CD8-positive, alpha-beta memory T cell (primary cell): Measurements from ENCODE around the gene RTN3. TPM values are rescaled to one million over a fixed set of nuclear protein-coding genes. Genes with fewer than 3 reads are reported as not detected.

Experiments used
- CTCF ChIA-PET: fragments of 350-600 bp; sonication (Branson Sonifier 250); formaldehyde crosslinking; loops from one replicate; lab custom pipeline; 2021; ENCODE audit warnings: antibody characterized with exemption; lab: Charles Lee
- POLR2A ChIA-PET: fragments of 350-600 bp; sonication (Branson Sonifier 250); formaldehyde crosslinking; loops from one replicate; lab custom pipeline; 2021; ENCODE audit warnings: antibody characterized with exemption; lab: Charles Lee
- DNase-seq, 5 donors: peaks; one replicate each; pipeline versions ENCODE4 v3.0.0 to v3.0.0-alpha.2; 2020 to 2022; ENCODE audit warnings: mixed read lengths in 1 of 5
- H3K27ac ChIP-seq: one replicate; pipeline ENCODE4 v1.7.0; 2013; ENCODE audit warnings: low read depth, mild to moderate bottlenecking, low read length, moderate library complexity
- H3K27me3 ChIP-seq: 2 replicates; pipeline ENCODE4 v1.7.0; 2013; ENCODE audit warnings: low read length, mild to moderate bottlenecking; ENCODE audit not compliant: insufficient read depth, poor library complexity, severe bottlenecking
- H3K36me3 ChIP-seq: 2 replicates; pipeline ENCODE4 v1.7.0; 2013; ENCODE audit warnings: mild to moderate bottlenecking, low read length, moderate library complexity; ENCODE audit not compliant: insufficient read depth
- H3K4me1 ChIP-seq: 2 replicates; pipeline ENCODE4 v1.7.0; 2013; ENCODE audit warnings: mild to moderate bottlenecking, low read length, moderate library complexity; ENCODE audit not compliant: insufficient read depth
- H3K4me3 ChIP-seq: 2 replicates; pipeline ENCODE4 v1.7.0; 2013; ENCODE audit warnings: mild to moderate bottlenecking, low read length
- H3K9me3 ChIP-seq: 2 replicates; pipeline ENCODE4 v1.7.0; 2013; ENCODE audit warnings: mild to moderate bottlenecking, low read length
- H3K27ac Mint-ChIP-seq, 8 donors: one replicate each; pipeline ENCODE4 v1.8.0; 2020 to 2021; ENCODE audit warnings: mixed read lengths in 8 of 8, mild to moderate bottlenecking in 6 of 8, inconsistent platforms in 3 of 8, moderate library complexity in 3 of 8
- H3K27me3 Mint-ChIP-seq, 2 donors: one replicate each; pipeline ENCODE4 v1.8.0; 2020 to 2021; ENCODE audit warnings: mixed read lengths in 2 of 2, mild to moderate bottlenecking in 1 of 2, moderate library complexity in 1 of 2
- H3K36me3 Mint-ChIP-seq, 3 donors: one replicate each; pipeline ENCODE4 v1.8.0; 2020 to 2021; ENCODE audit warnings: mixed read lengths in 3 of 3, inconsistent platforms in 1 of 3, mild to moderate bottlenecking in 1 of 3
- H3K4me1 Mint-ChIP-seq, 3 donors: one replicate each; pipeline ENCODE4 v1.8.0; 2020 to 2021; ENCODE audit warnings: mixed read lengths in 3 of 3, inconsistent platforms in 1 of 3, mild to moderate bottlenecking in 1 of 3
- H3K4me3 Mint-ChIP-seq, 7 donors: one replicate each; pipeline ENCODE4 v1.8.0; 2020 to 2021; ENCODE audit warnings: mixed read lengths in 7 of 7, mild to moderate bottlenecking in 6 of 7, moderate library complexity in 4 of 7, inconsistent platforms in 2 of 7
- H3K9me3 Mint-ChIP-seq, 5 donors: one replicate each; pipeline ENCODE4 v1.8.0; 2020 to 2022; ENCODE audit warnings: mixed read lengths in 5 of 5, mild to moderate bottlenecking in 3 of 5, moderate library complexity in 2 of 5, inconsistent platforms in 1 of 5
- polyA plus RNA-seq: library from polyadenylated mRNA; unstranded; fragments of 300-500 nt; fragmentation: Illumina TruSeq; gene quantifications from one replicate; pipeline ENCODE4 v1.2.3, GENCODE V29; 2021
- total RNA-seq, 2 experiments: library from RNA; stranded (reverse); gene quantifications; one replicate each; pipeline ENCODE4 v1.2.3, GENCODE V29; 2021

Gene RTN3
- total and polyA plus RNA-seq, 3 experiments from 2014 or later = 46.5 to 48.5 (median 48.4) TPM

DNA sequence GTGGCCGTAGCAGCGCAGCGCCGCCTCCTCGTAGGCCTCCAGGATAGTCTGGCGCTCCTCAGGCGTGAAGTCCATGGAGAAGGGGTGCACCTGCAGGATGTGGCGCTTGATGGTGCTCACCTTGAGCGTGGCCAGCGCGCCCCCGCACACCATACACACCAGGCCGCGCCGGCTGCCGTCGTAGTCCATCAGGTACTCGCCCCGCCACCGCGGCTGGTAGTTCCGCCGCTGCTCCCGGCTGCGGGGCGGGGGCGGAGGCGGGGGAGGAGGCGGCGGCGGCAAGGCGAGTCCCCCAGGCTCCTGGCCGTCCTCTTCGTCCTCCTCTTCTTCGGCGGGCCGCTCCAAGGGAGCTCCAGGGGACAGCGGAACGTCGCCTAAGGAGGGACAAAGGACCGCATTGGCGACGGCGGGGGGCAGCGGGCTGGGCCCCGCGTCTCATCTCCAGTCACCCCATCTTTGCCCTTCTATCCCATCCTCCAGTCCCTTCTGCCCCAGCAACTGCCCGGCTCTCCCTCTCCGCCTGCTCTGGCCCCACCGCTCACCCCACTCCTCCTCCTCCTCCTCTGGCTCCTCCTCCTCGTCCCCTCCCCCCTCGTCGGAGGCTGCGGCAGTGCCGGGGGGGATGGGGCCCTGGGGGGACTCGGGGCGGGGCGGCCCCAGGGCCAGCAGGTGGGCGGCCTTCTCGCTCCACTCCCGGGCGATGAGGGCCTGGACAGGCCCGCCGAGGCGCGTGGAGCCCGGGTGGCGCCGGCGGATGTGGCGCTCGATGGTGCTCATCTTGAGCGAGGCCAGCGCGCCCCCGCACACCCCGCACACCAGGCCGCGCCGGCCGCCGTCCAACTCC is 82.4 kb downstream of the RTN3 start:
- Histone ChIP-seq H3K4me1 (no peaks in the 10 kb centered on the region), H3K27me3 (no peaks in the 10 kb centered on the region), H3K9me3 (no peaks in the 10 kb centered on the region), H3K4me3 (no peak overlapping the region), H3K36me3 (no peaks in the 10 kb centered on the region), H3K27ac (no peak overlapping the region)
- Mint-ChIP-seq H3K36me3 (peaks cover 0 to 17% (median 0%) of the 10 kb centered on the region in 3 donors), H3K9me3 (no peaks in the 10 kb centered on the region), H3K4me1 (peaks cover 7 to 11% (median 8%) of the 10 kb centered on the region in 3 donors), H3K27ac (no peak overlapping the region), H3K4me3 (no peak overlapping the region), H3K27me3 (no peaks in the 10 kb centered on the region)
- ChIA-PET CTCF (no interaction called here), POLR2A (no interaction called here)
- no peak for DNase-seq

DNA sequence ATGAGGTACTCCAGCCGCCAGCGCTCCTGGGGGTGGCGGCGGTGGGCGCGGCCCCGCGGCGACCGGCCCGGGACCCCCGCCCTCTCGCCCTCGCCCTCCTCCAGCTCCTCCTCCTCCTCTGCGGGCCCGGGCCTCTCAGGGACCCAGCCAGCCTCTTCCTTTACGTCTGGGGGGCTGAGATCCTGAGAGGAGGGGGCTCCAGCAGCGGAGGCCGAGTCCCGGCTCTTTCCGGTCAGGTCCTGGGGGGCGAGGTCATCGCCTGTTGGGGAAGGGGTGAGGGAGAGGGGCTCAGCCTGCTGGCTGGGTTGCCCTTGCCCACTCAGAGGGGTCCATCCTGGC is 83.0 kb downstream of the RTN3 start:
- DNase-seq = no peak
- ChIA-PET POLR2A (no interaction called here), CTCF (no interaction called here)
- Mint-ChIP-seq H3K36me3 (peaks cover 0 to 14% (median 0%) of the 10 kb centered on the region in 3 donors), H3K27ac (no peak overlapping the region), H3K27me3 (no peaks in the 10 kb centered on the region), H3K4me3 (no peak overlapping the region), H3K9me3 (no peaks in the 10 kb centered on the region), H3K4me1 (peaks cover 7 to 11% (median 8%) of the 10 kb centered on the region in 3 donors)
- no peaks in the 10 kb centered on the region for H3K27me3 ChIP-seq
- H3K27ac ChIP-seq = no peak overlapping the region
- H3K36me3 ChIP-seq = no peaks in the 10 kb centered on the region
- no peaks in the 10 kb centered on the region for H3K9me3 ChIP-seq
- H3K4me1 ChIP-seq = peaks cover under 1% of the 10 kb centered on the region
- no peak overlapping the region for H3K4me3 ChIP-seq

DNA sequence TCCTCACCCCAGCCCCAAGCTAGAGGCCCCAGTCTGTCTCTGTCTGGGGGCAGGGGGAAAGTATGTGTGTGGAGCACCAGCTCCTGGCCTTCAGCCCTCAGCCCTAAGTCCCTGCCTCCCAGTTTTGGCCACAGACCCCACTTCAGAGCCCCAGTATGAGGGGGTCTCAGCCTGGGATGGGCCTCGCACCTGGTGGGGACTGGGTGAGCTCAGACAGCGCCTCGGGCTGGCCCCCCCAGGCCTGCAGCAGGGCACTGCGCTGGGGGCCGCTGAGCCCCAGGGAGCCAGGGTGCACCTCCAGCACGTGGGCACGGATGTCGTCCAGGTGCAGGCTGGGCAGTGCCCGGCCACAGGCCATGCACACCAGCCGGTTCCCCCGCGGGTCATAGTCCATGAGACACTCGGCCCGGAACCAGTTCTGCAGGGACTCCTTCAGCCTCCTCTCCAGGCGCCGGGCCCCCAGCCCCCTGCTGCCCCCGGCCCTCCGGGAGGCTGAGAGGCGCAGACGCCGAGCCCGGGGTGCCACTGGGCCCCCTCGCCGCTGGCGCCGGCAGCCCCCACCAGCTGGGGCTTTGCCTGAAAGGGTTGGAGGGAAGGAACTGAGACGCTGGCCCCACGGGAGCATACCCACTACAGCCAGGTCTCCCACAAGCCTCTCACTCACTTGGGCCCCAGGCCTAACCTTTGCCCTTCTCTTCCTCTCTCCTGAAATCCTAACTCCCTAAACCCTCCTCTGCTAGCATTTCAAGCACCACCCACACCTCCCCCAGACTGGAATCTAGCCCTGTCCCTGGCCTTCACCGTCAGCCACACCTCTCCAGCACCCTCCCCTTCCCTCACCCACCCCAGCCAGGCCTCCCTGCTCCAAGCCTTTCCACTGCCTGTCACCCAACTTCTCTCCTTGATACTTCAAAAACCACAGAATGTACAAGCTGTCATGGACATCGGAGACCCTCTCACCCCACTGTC is 83.7 kb downstream of the RTN3 start:
- H3K27ac Mint-ChIP-seq = no peak overlapping the region
- no peak for DNase-seq
- Histone ChIP-seq H3K27ac (no peak overlapping the region), H3K27me3 (no peaks in the 10 kb centered on the region), H3K9me3 (no peaks in the 10 kb centered on the region), H3K4me1 (peaks cover 7% of the 10 kb centered on the region), H3K4me3 (no peak overlapping the region), H3K36me3 (no peaks in the 10 kb centered on the region)
- ChIA-PET POLR2A (no interaction called here), CTCF (interaction anchor here (1.2 kb wide), 2 partner anchors 72 to 388 kb away, joined by 3 to 4 read pairs; no protein-coding TSS in a partner anchor)
- H3K4me3 Mint-ChIP-seq = no peak overlapping the region
- peaks cover 0 to 9% (median 0%) of the 10 kb centered on the region in 3 donors for H3K36me3 Mint-ChIP-seq
- peaks cover 7 to 14% (median 8%) of the 10 kb centered on the region in 3 donors for H3K4me1 Mint-ChIP-seq
- no peaks in the 10 kb centered on the region for H3K27me3 Mint-ChIP-seq
- H3K9me3 Mint-ChIP-seq = no peaks in the 10 kb centered on the region

DNA sequence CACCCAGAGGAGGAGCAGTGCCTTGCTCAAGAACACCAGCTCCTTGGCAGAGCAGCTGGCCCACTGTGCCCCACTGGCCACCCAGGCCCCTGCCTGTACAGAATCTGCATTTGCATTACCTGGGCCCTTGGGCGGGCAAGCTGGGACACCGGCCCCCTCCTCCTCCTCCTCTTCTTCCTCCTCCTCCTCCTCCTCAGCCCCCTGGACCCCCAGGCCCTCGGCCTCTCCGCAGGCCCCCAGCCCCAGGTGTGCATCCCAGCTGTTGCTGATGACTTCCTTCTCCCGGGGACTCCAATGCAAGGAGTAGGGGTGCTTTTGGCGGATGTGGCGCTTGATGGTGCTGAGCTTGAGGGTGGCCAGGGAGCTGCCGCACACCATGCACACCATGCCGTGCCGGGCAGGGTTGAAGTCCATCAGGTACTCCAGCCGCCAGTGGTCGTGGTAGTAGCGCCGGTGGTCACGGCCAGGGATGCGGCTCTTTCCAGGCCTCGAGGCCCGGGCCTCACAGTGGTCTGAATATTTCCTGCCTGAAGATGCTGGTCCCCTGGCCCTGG is 84.5 kb downstream of the RTN3 start:
- Histone ChIP-seq H3K27me3 (no peaks in the 10 kb centered on the region), H3K36me3 (no peaks in the 10 kb centered on the region), H3K4me1 (peaks cover 8% of the 10 kb centered on the region), H3K4me3 (no peak overlapping the region), H3K27ac (no peak overlapping the region), H3K9me3 (no peaks in the 10 kb centered on the region)
- POLR2A ChIA-PET = no interaction called here
- no peak for DNase-seq
- H3K27me3 Mint-ChIP-seq = no peaks in the 10 kb centered on the region
- CTCF ChIA-PET = interaction anchor here (1.2 to 2.7 kb wide), 4 partner anchors 72 to 387 kb away, joined by 3 to 9 read pairs (median 4); no protein-coding TSS in a partner anchor
- H3K27ac Mint-ChIP-seq = peak overlapping the region in 1 of 8 donors; percentile 54
- H3K4me3 Mint-ChIP-seq = peak overlapping the region in 1 of 7 donors; percentile 68
- peaks cover 0 to 7% (median 0%) of the 10 kb centered on the region in 3 donors for H3K36me3 Mint-ChIP-seq
- peaks cover 8 to 17% (median 9%) of the 10 kb centered on the region in 3 donors for H3K4me1 Mint-ChIP-seq
- H3K9me3 Mint-ChIP-seq = no peaks in the 10 kb centered on the region

DNA sequence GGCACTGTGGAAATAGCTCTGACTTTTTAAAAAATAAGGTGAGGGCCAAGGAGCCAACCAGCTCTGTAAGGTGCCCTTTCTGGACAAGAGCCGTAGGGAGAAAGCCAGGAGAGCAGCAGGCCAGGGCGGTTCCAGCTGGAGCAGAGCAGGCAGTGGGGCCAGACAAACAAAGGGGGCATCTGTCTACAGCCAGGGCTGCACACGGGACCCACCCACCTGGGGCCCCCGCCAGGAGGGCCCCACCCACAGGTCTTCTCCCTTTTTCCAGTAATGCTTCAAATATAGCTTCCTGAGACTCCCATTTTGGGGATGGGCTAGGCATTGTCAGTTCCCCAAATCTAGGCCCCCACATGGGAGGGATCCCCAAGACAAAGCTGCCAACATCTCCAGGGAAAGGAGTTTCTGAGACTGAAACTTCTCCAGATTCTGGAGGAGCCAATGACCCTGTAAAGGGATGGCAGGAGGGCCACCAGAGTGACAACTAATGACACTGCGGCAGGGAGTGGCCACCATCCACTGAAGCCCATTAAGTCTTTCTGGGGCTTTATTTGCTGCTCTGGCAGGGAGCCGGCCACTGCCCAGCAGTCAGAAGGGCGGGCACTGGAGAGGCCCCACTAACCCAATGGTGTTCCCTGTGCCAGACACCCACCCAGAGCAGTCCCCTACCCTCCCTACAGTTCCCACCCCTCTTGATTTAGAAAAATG is 85.4 kb downstream of the RTN3 start:
- Histone ChIP-seq H3K27ac (no peak overlapping the region), H3K4me1 (peaks cover 8% of the 10 kb centered on the region), H3K36me3 (no peaks in the 10 kb centered on the region), H3K4me3 (no peak overlapping the region), H3K9me3 (no peaks in the 10 kb centered on the region), H3K27me3 (no peaks in the 10 kb centered on the region)
- no peaks in the 10 kb centered on the region for H3K9me3 Mint-ChIP-seq
- ChIA-PET POLR2A (no interaction called here), CTCF (interaction anchor here (0.9 to 2.7 kb wide), 8 partner anchors 8 to 386 kb away, joined by 3 to 14 read pairs (median 4); no protein-coding TSS in a partner anchor)
- DNase-seq = no peak
- peak overlapping the region in 2 of 8 donors; percentile 57 to 86 for H3K27ac Mint-ChIP-seq
- peak overlapping the region; percentile 55 to 99 (median 94) for H3K4me3 Mint-ChIP-seq
- H3K27me3 Mint-ChIP-seq = no peaks in the 10 kb centered on the region
- H3K36me3 Mint-ChIP-seq = peaks cover 0 to 7% (median 0%) of the 10 kb centered on the region in 3 donors
- H3K4me1 Mint-ChIP-seq = peaks cover 8 to 17% (median 9%) of the 10 kb centered on the region in 3 donors

DNA sequence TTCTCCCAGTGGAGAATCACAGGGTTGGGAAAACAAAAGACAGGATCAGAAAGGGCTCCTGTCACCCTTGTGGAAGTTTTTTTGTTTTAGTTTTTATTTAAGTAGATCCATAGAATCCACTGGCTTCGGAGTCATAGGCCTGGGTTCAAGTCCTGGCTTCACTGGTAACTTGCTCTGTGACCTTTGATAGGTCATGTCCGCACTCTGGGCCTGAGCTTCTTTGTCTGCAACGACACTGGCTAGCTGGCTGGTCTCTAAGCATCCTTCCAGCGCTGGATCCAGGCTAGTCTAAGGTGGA is 85.9 kb downstream of the RTN3 start:
- Histone ChIP-seq H3K9me3 (no peaks in the 10 kb centered on the region), H3K27ac (no peak overlapping the region), H3K4me3 (peak overlapping the region; percentile 76), H3K4me1 (peaks cover 8% of the 10 kb centered on the region), H3K36me3 (no peaks in the 10 kb centered on the region), H3K27me3 (no peaks in the 10 kb centered on the region)
- Mint-ChIP-seq H3K36me3 (peaks cover 0 to 7% (median 0%) of the 10 kb centered on the region in 3 donors), H3K9me3 (no peaks in the 10 kb centered on the region), H3K27me3 (peaks cover 1 to 2% of the 10 kb centered on the region in 2 donors), H3K27ac (peak overlapping the region in 6 of 8 donors; percentile 69 to 91 (median 84)), H3K4me3 (peak overlapping the region; percentile 87 to 99 (median 95)), H3K4me1 (peaks cover 8 to 17% (median 9%) of the 10 kb centered on the region in 3 donors)
- POLR2A ChIA-PET = interaction anchor here (0.7 kb wide), 1 partner anchor 911 kb away, joined by 3 read pairs; no protein-coding TSS in a partner anchor
- DNase-seq = no peak
- CTCF ChIA-PET = interaction anchor here (0.6 to 2.7 kb wide), 12 partner anchors 9 to 385 kb away, joined by 3 to 14 read pairs (median 4); partner anchors contain the start of gene ATL3
